ENCODE data around the gene TNS1. TPM values are rescaled to one million over a fixed set of nuclear protein-coding genes. Genes with fewer than 3 reads are reported as not detected.

The TNS1 gene
- total and polyA plus RNA-seq, 10 of the 15 experiments (the other 5 are each of a cell fraction or from before 2014, with no cell fraction given) = 0.05 to 0.44 TPM; not detected in 8

DNA sequence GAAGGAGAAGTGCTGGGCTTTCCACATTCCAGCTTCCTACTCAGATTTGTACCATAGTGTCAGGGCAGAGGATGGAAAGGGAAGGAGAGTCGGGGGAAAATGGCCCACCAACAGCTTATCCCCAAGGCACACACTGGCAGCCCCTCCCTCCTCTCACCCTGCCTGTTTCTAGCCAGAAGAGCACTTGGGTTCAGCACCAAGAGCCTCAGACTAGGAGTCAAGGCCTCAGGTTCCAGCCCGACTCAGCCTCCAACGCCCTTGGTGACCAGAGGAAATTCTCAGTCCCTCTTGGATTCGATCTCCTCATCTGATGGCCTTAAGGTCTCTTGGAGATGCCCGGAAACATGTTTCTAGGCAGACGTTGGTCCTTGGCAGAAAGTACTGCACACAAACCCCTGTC, 53.9 kb downstream of the TNS1 start:
- Histone ChIP-seq H3K79me2 (ENCODE audit: control insufficient read depth, insufficient read depth, low read length) (no peaks in the 10 kb centered on the region), H3K4me2 (ENCODE audit: control insufficient read depth, insufficient read depth) (no peak overlapping the region), H3K9ac (ENCODE audit: control insufficient read depth, insufficient read depth, low read length) (no peak overlapping the region), H3K27me3 (replicated peaks in 1 of 2; ENCODE audit: control insufficient read depth in 2 of 2, insufficient read depth in 2 of 2, low read length in 1 of 2) (peaks cover 2 to 4% of the 10 kb centered on the region in 2 experiments; a peak in 3 of 4 replicates), H3K36me3 (ENCODE audit: control insufficient read depth in 2 of 2, insufficient read depth in 2 of 2, low read length in 1 of 2) (no peaks in the 10 kb centered on the region), H3K4me1 (ENCODE audit: control insufficient read depth, insufficient read depth, low read length) (no peaks in the 10 kb centered on the region), H3K9me3 (replicated peaks; ENCODE audit: control insufficient read depth, insufficient read depth, low read length) (no peaks in the 10 kb centered on the region), H3K27ac (ENCODE audit: control insufficient read depth, insufficient read depth) (no peak overlapping the region), H4K20me1 (ENCODE audit: control insufficient read depth, insufficient read depth) (no peaks in the 10 kb centered on the region), H2AFZ (ENCODE audit: control insufficient read depth, low read depth, low read length) (no peak overlapping the region), H3K4me3 (no peak overlapping the region)
- no TSS peak for BruUV-seq (replicated peaks)
- under 1% methylated on average over 6 of the region's 6 CpGs for WGBS (ENCODE audit: insufficient coverage, insufficient replicate concordance, low lambda C conversion rate, missing lambda C conversion rate)
- RAD21 ChIA-PET (ENCODE audit: unreplicated experiment) = no interaction called here
- POLR2A ChIA-PET = no interaction called here
- SMC1A ChIA-PET (ENCODE audit: uncharacterized antibody, unreplicated experiment) = no interaction called here
- DNase-seq (ENCODE audit: low read depth, low spot score) (no peak), FAIRE-seq (no peak), ATAC-seq (no peak)
- in situ Hi-C loops (cut with MboI) (no loop called here), intact Hi-C loops (cut with micrococcal nuclease; ENCODE audit: unreplicated experiment) (no loop called here)
- CTCF ChIA-PET = no interaction called here
- no peak for TF ChIP-seq CREM (IDR thresholded peaks at IDR 0.05; ENCODE audit: low read depth)

DNA sequence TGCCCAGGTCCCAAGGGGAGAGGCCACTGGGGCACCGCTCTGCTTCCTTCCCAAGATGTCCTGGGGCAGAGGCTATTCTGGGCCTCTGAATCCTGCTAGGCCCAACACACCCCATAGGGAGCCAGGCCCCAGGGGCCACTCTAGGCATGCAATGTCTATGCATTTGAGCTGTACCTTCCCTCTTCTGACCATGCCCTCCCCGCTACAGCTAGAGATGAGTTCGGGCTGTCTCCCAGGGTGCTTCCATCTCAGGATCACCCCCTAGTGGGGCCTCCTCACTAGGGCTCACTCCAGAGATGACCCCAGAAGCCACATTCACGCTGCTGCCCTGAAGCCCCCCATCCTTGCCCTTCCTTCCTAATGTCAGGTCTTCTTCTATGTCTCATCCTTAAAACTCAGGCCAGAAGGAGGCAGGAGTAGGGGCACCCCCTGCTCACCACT, 54.4 kb downstream of the TNS1 start:
- CTCF ChIA-PET = no interaction called here
- SMC1A ChIA-PET (ENCODE audit: uncharacterized antibody, unreplicated experiment) = no interaction called here

More for the DNA sequence above, 54.4 kb downstream of the TNS1 start:
- Histone ChIP-seq H2AFZ (ENCODE audit: control insufficient read depth, low read depth, low read length) (no peak overlapping the region), H3K27me3 (replicated peaks in 1 of 2; ENCODE audit: control insufficient read depth in 2 of 2, insufficient read depth in 2 of 2, low read length in 1 of 2) (peaks cover 2 to 4% of the 10 kb centered on the region in 2 experiments; a peak in 3 of 4 replicates), H3K79me2 (ENCODE audit: control insufficient read depth, insufficient read depth, low read length) (no peaks in the 10 kb centered on the region), H3K9me3 (replicated peaks; ENCODE audit: control insufficient read depth, insufficient read depth, low read length) (no peaks in the 10 kb centered on the region), H3K4me2 (ENCODE audit: control insufficient read depth, insufficient read depth) (no peak overlapping the region), H3K4me1 (ENCODE audit: control insufficient read depth, insufficient read depth, low read length) (no peaks in the 10 kb centered on the region), H3K36me3 (ENCODE audit: control insufficient read depth in 2 of 2, insufficient read depth in 2 of 2, low read length in 1 of 2) (no peaks in the 10 kb centered on the region), H3K4me3 (no peak overlapping the region), H4K20me1 (ENCODE audit: control insufficient read depth, insufficient read depth) (no peaks in the 10 kb centered on the region; the same call in 1 of the 2 replicates), H3K9ac (ENCODE audit: control insufficient read depth, insufficient read depth, low read length) (no peak overlapping the region), H3K27ac (ENCODE audit: control insufficient read depth, insufficient read depth) (no peak overlapping the region)
- no peak for DNase-seq (ENCODE audit: low read depth, low spot score)
- intact Hi-C loops (cut with micrococcal nuclease; ENCODE audit: unreplicated experiment) (no loop called here), in situ Hi-C loops (cut with MboI) (no loop called here)
- TF ChIP-seq E2F4 (IDR thresholded peaks at IDR 0.05; ENCODE audit: low read depth, low read length) (no peak), RAD21 (IDR thresholded peaks at IDR 0.05; ENCODE audit: insufficient read depth, low read depth, low read length) (no peak), KDM1A (IDR thresholded peaks at IDR 0.05; ENCODE audit: borderline replicate concordance) (no peak), ASH2L (IDR thresholded peaks at IDR 0.05; ENCODE audit: borderline replicate concordance, low read depth) (no peak), BHLHE40 (IDR thresholded peaks at IDR 0.05; ENCODE audit: borderline replicate concordance in 1 of 2, low read depth in 2 of 2, low read length in 1 of 2) (no peak)
- TF ChIP-seq, protein P1, sequence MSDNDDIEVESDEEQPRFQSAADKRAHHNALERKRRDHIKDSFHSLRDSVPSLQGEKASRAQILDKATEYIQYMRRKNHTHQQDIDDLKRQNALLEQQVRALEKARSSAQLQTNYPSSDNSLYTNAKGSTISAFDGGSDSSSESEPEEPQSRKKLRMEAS (IDR thresholded peaks at IDR 0.05; ENCODE audit: low read depth, low read length) = no peak
- no peak for ATAC-seq
- FAIRE-seq = no peak
- no TSS peak for BruUV-seq (replicated peaks)
- ChIA-PET RAD21 (ENCODE audit: unreplicated experiment) (no interaction called here), POLR2A (no interaction called here)
- 17% methylated on average over 4 of the region's 4 CpGs for WGBS (ENCODE audit: insufficient coverage, insufficient replicate concordance, low lambda C conversion rate, missing lambda C conversion rate)
